Activated CD4-positive, alpha-beta memory T cell treated with anti-CD3 and anti-CD28 coated beads for 36 hours (primary cell): ENCODE measurements around the gene HDAC5. TPM values are rescaled to one million over a fixed set of nuclear protein-coding genes. Genes with fewer than 3 reads are reported as not detected.

Experiments
- CTCF ChIA-PET: fragments of 350-600 bp; sonication (Branson Sonifier 250); formaldehyde crosslinking; loops from one replicate; lab custom pipeline; 2021; ENCODE audit warnings: antibody characterized with exemption, inconsistent platforms; lab: Charles Lee
- POLR2A ChIA-PET: fragments of 350-600 bp; sonication (Branson Sonifier 250); formaldehyde crosslinking; loops from one replicate; lab custom pipeline; 2021; ENCODE audit warnings: antibody characterized with exemption; lab: Charles Lee
- DNase-seq: peaks from one replicate; pipeline ENCODE4 v3.0.0-alpha.2; 2020
- H3K27ac Mint-ChIP-seq: one replicate; pipeline ENCODE4 v1.8.0; 2021; ENCODE audit warnings: mixed read lengths
- H3K27me3 Mint-ChIP-seq: one replicate; pipeline ENCODE4 v1.8.0; 2021; ENCODE audit warnings: mixed read lengths
- H3K36me3 Mint-ChIP-seq: one replicate; pipeline ENCODE4 v1.8.0; 2021; ENCODE audit warnings: mixed read lengths
- H3K4me1 Mint-ChIP-seq: one replicate; pipeline ENCODE4 v1.8.0; 2021; ENCODE audit warnings: low read depth, mixed read lengths
- H3K4me3 Mint-ChIP-seq: one replicate; pipeline ENCODE4 v1.8.0; 2021; ENCODE audit warnings: mild to moderate bottlenecking, mixed read lengths
- H3K9me3 Mint-ChIP-seq: one replicate; pipeline ENCODE4 v1.8.0; 2021; ENCODE audit warnings: mixed read lengths
- intact Hi-C: fragments of 100-400 bp; cut with micrococcal nuclease; formaldehyde crosslinking; loops from one replicate; pipeline ENCODE4 v1.15.1; 2023
- total RNA-seq, 2 experiments: library from RNA; stranded (reverse); gene quantifications; one replicate each; pipeline ENCODE4 v1.2.3, GENCODE V29; 2021

The HDAC5 gene
- total RNA-seq, 2 experiments from 2014 or later = 18.0 to 19.0 TPM

GRCh38 chr17:44082256-44082927, 41.0 kb downstream of the HDAC5 start:
- Mint-ChIP-seq H3K27ac (no peak overlapping the region), H3K4me3 (no peak overlapping the region), H3K27me3 (no peaks in the 10 kb centered on the region), H3K36me3 (peaks cover 8% of the 10 kb centered on the region), H3K4me1 (peaks cover 14% of the 10 kb centered on the region), H3K9me3 (no peaks in the 10 kb centered on the region)
- DNase-seq = no peak
- CTCF ChIA-PET = interaction anchor here (1.4 kb wide), 1 partner anchor 19 kb away, joined by 3 read pairs; no protein-coding TSS in a partner anchor
- POLR2A ChIA-PET = no interaction called here
- intact Hi-C loops = no loop called here

GRCh38 chr17:44081681-44082080, 41.8 kb downstream of the HDAC5 start:
- H3K27ac Mint-ChIP-seq = no peak overlapping the region
- H3K9me3 Mint-ChIP-seq = no peaks in the 10 kb centered on the region
- H3K27me3 Mint-ChIP-seq = no peaks in the 10 kb centered on the region
- H3K4me3 Mint-ChIP-seq = no peak overlapping the region
- intact Hi-C loops = no loop called here
- CTCF ChIA-PET = no interaction called here
- POLR2A ChIA-PET = no interaction called here
- peaks cover 7% of the 10 kb centered on the region for H3K4me1 Mint-ChIP-seq
- no peak for DNase-seq
- H3K36me3 Mint-ChIP-seq = peaks cover 6% of the 10 kb centered on the region

- intact Hi-C loops = no loop called here
- no peaks in the 10 kb centered on the region for H3K9me3 Mint-ChIP-seq
- no peaks in the 10 kb centered on the region for H3K4me1 Mint-ChIP-seq
- DNase-seq = no peak
- H3K4me3 Mint-ChIP-seq = no peak overlapping the region
- H3K27me3 Mint-ChIP-seq = no peaks in the 10 kb centered on the region
- CTCF ChIA-PET = no interaction called here
- H3K27ac Mint-ChIP-seq = no peak overlapping the region
- POLR2A ChIA-PET = no interaction called here
- peaks cover 8% of the 10 kb centered on the region for H3K36me3 Mint-ChIP-seq
Observed at GRCh38 chr17:44079877-44080821, 43.3 kb downstream of the HDAC5 start.

- Mint-ChIP-seq H3K36me3 (peaks cover 8% of the 10 kb centered on the region), H3K27me3 (no peaks in the 10 kb centered on the region), H3K4me3 (no peak overlapping the region), H3K4me1 (no peaks in the 10 kb centered on the region), H3K27ac (no peak overlapping the region), H3K9me3 (no peaks in the 10 kb centered on the region)
- intact Hi-C loops = no loop called here
- CTCF ChIA-PET = no interaction called here
- no peak for DNase-seq
- POLR2A ChIA-PET = interaction anchor here (1.0 kb wide), 1 partner anchor 12 kb away, joined by 3 read pairs; the partner anchor contains the start of gene LSM12
Observed at GRCh38 chr17:44078412-44078811, 45.0 kb downstream of the HDAC5 start.

GRCh38 chr17:44077595-44077909, 45.9 kb downstream of the HDAC5 start:
- intact Hi-C loops = no loop called here
- DNase-seq = no peak
- H3K27me3 Mint-ChIP-seq = no peaks in the 10 kb centered on the region
- H3K36me3 Mint-ChIP-seq = peaks cover 6% of the 10 kb centered on the region
- POLR2A ChIA-PET = no interaction called here
- no peak overlapping the region for H3K27ac Mint-ChIP-seq
- H3K4me3 Mint-ChIP-seq = no peak overlapping the region
- CTCF ChIA-PET = no interaction called here
- H3K9me3 Mint-ChIP-seq = no peaks in the 10 kb centered on the region
- no peaks in the 10 kb centered on the region for H3K4me1 Mint-ChIP-seq

GRCh38 chr17:44076716-44077594, 46.5 kb downstream of the HDAC5 start:
- ChIA-PET CTCF (no interaction called here), POLR2A (no interaction called here)
- Mint-ChIP-seq H3K4me3 (no peak overlapping the region), H3K4me1 (peaks cover 2% of the 10 kb centered on the region), H3K36me3 (peaks cover 5% of the 10 kb centered on the region), H3K9me3 (no peaks in the 10 kb centered on the region), H3K27me3 (no peaks in the 10 kb centered on the region), H3K27ac (no peak overlapping the region)
- intact Hi-C loops = no loop called here
- no peak for DNase-seq

- Mint-ChIP-seq H3K36me3 (peaks cover 5% of the 10 kb centered on the region), H3K4me1 (peaks cover 10% of the 10 kb centered on the region), H3K4me3 (no peak overlapping the region), H3K9me3 (no peaks in the 10 kb centered on the region), H3K27ac (no peak overlapping the region), H3K27me3 (no peaks in the 10 kb centered on the region)
- ChIA-PET POLR2A (no interaction called here), CTCF (no interaction called here)
- intact Hi-C loops = no loop called here
- no peak for DNase-seq
Observed at GRCh38 chr17:44075598-44076293, 47.7 kb downstream of the HDAC5 start.

GRCh38 chr17:44074911-44075285, 48.5 kb downstream of the HDAC5 start:
- peaks cover 5% of the 10 kb centered on the region for H3K36me3 Mint-ChIP-seq
- no peaks in the 10 kb centered on the region for H3K27me3 Mint-ChIP-seq
- no peak for DNase-seq
- no peak overlapping the region for H3K27ac Mint-ChIP-seq
- POLR2A ChIA-PET = no interaction called here
- H3K4me1 Mint-ChIP-seq = peaks cover 16% of the 10 kb centered on the region
- intact Hi-C loops = no loop called here
- CTCF ChIA-PET = no interaction called here
- no peak overlapping the region for H3K4me3 Mint-ChIP-seq
- H3K9me3 Mint-ChIP-seq = no peaks in the 10 kb centered on the region

GRCh38 chr17:44074231-44074910, 49.1 kb downstream of the HDAC5 start:
- peaks cover 5% of the 10 kb centered on the region for H3K36me3 Mint-ChIP-seq
- no peak for DNase-seq
- intact Hi-C loops = no loop called here

GRCh38 chr17:44071772-44072171, 51.7 kb downstream of the HDAC5 start:
- intact Hi-C loops = loop anchor here (2.0 kb wide), 2 partner anchors 51 to 57 kb away; partner anchors contain the start of genes HDAC5 and TMEM101
- H3K4me1 Mint-ChIP-seq = peaks cover 24% of the 10 kb centered on the region
- peaks cover 2% of the 10 kb centered on the region for H3K36me3 Mint-ChIP-seq
- no peaks in the 10 kb centered on the region for H3K27me3 Mint-ChIP-seq
- no peak for DNase-seq
- H3K27ac Mint-ChIP-seq = peak overlapping the region; percentile 44
- H3K4me3 Mint-ChIP-seq = peak overlapping the region; percentile 97
- CTCF ChIA-PET = interaction anchor here (1.1 kb wide), 1 partner anchor 279 kb away, joined by 3 read pairs; no protein-coding TSS in a partner anchor
- POLR2A ChIA-PET = interaction anchor here (1.2 to 1.4 kb wide), 2 partner anchors 52 to 138 kb away, joined by 4 to 5 read pairs; partner anchors contain the start of gene HDAC5
- H3K9me3 Mint-ChIP-seq = no peaks in the 10 kb centered on the region

More at GRCh38 chr17:44074231-44074910, 49.1 kb downstream of the HDAC5 start:
- Mint-ChIP-seq H3K27ac (no peak overlapping the region), H3K4me3 (no peak overlapping the region), H3K4me1 (peaks cover 16% of the 10 kb centered on the region), H3K27me3 (no peaks in the 10 kb centered on the region), H3K9me3 (no peaks in the 10 kb centered on the region)
- ChIA-PET POLR2A (no interaction called here), CTCF (interaction anchor here (0.7 kb wide), 1 partner anchor 49 kb away, joined by 3 read pairs; the partner anchor contains the start of gene HDAC5)

- ChIA-PET CTCF (interaction anchor here (1.1 kb wide), 2 partner anchors 52 to 279 kb away, joined by 3 to 4 read pairs; partner anchors contain the start of gene HDAC5), POLR2A (interaction anchor here (1.2 to 1.4 kb wide), 2 partner anchors 52 to 138 kb away, joined by 4 to 5 read pairs; partner anchors contain the start of gene HDAC5)
- Mint-ChIP-seq H3K27ac (peak overlapping the region; percentile 95), H3K9me3 (no peaks in the 10 kb centered on the region), H3K4me3 (peak overlapping the region; percentile 97), H3K36me3 (no peaks in the 10 kb centered on the region), H3K27me3 (no peaks in the 10 kb centered on the region), H3K4me1 (peaks cover 27% of the 10 kb centered on the region)
- DNase-seq = no peak
- intact Hi-C loops = loop anchor here (2.0 kb wide), 2 partner anchors 52 to 56 kb away; partner anchors contain the start of genes HDAC5 and TMEM101
Observed at GRCh38 chr17:44071198-44071520, 52.3 kb downstream of the HDAC5 start.
